ENCODE measurements around the gene NOD1.
A peak's percentile ranks its signal among the peaks of the same experiment; 100 is the strongest.

The NOD1 gene

DNA sequence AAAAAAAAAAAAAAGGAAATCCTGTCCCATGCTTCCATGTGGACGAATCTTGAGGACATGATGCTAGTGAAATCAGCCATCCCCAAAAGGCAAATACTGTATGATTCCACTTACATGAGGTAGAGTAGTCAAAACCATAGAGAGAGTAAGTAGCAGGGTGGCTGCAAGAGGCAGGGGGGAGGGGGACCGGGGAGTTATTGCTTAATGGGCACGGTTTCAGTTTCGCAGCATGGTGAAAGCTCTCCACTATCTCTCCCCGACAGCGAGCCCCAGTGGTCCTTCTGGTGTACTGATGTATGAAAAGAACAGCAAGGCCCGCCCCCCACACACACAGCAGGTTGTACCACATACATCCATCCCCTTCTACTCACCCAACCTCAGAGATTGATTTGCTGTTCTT is 32.8 kb downstream of the NOD1 start:
- Histone ChIP-seq H3K4me2 (peak overlapping the region; percentile 15; the same call in 1 of the 2 replicates), H2AFZ (ENCODE audit: low read depth) (no peak overlapping the region), H4K20me1 (ENCODE audit: insufficient read depth) (no peaks in the 10 kb centered on the region), H3K9ac (no peak overlapping the region), H3K79me2 (ENCODE audit: insufficient read depth, low read depth) (no peaks in the 10 kb centered on the region), H3K36me3 (ENCODE audit: insufficient read depth) (no peaks in the 10 kb centered on the region), H3K27ac (no peak overlapping the region), H3K27me3 (ENCODE audit: insufficient read depth, low read depth) (no peaks in the 10 kb centered on the region), H3K4me1 (ENCODE audit: low read depth, poor library complexity, severe bottlenecking) (peaks cover 12% of the 10 kb centered on the region), H3K4me3 (IDR thresholded peaks at IDR 0.05; ENCODE audit: insufficient read depth, low read depth, low read length) (no peak overlapping the region)
- TF ChIP-seq, protein P1, sequence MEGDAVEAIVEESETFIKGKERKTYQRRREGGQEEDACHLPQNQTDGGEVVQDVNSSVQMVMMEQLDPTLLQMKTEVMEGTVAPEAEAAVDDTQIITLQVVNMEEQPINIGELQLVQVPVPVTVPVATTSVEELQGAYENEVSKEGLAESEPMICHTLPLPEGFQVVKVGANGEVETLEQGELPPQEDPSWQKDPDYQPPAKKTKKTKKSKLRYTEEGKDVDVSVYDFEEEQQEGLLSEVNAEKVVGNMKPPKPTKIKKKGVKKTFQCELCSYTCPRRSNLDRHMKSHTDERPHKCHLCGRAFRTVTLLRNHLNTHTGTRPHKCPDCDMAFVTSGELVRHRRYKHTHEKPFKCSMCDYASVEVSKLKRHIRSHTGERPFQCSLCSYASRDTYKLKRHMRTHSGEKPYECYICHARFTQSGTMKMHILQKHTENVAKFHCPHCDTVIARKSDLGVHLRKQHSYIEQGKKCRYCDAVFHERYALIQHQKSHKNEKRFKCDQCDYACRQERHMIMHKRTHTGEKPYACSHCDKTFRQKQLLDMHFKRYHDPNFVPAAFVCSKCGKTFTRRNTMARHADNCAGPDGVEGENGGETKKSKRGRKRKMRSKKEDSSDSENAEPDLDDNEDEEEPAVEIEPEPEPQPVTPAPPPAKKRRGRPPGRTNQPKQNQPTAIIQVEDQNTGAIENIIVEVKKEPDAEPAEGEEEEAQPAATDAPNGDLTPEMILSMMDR (conservative IDR thresholded peaks at IDR 0.05; ENCODE audit: low read depth, low read length), result peak; percentile 59

DNA sequence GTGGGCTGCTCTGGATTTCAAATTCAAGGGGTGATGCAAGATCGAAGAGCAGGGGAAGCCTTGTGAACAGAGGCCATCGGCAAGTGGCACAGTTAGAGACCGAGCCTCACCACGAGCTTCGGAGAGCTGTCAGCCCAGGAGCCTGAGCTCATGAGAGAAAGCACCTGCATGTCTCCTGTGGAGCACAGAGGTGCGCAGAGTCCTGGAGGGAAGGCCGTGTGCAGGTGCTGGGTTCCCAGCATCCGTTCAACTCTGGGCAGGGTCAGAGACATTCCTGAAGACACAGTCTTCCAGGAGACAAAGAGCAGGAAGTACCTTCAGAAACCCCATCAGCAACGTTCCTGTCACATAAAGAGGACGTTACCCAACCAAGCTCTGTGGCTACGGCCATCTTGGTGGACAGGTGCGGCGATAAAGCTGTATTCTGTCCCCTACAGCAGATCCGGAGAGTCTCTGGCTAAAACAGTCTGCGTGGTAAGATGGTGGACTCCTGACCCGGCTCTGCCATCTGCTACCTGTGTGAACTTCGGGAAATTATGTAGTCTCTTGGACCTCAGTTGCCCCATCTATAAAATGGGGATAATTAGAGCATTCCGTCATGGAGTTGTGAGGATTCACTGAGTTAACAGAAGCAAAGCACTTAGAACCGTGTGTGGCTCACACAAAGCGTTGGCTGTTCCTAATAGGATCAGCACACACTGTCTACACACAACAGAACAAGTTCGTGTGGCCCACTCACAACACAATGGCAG is 40.6 kb downstream of the NOD1 start:
- Histone ChIP-seq H3K36me3 (ENCODE audit: insufficient read depth) (no peaks in the 10 kb centered on the region), H3K9ac (no peak overlapping the region), H3K27ac (no peak overlapping the region), H3K4me2 (no peak overlapping the region), H3K27me3 (ENCODE audit: insufficient read depth, low read depth) (no peaks in the 10 kb centered on the region), H4K20me1 (ENCODE audit: insufficient read depth) (no peaks in the 10 kb centered on the region), H3K4me1 (ENCODE audit: low read depth, poor library complexity, severe bottlenecking) (peaks cover 5% of the 10 kb centered on the region), H2AFZ (ENCODE audit: low read depth) (no peak overlapping the region), H3K79me2 (ENCODE audit: insufficient read depth, low read depth) (no peaks in the 10 kb centered on the region), H3K4me3 (IDR thresholded peaks at IDR 0.05; ENCODE audit: insufficient read depth, low read depth, low read length) (no peak overlapping the region)
- TF ChIP-seq, protein P1 (conservative IDR thresholded peaks at IDR 0.05; ENCODE audit: low read depth, low read length), result no peak

DNA sequence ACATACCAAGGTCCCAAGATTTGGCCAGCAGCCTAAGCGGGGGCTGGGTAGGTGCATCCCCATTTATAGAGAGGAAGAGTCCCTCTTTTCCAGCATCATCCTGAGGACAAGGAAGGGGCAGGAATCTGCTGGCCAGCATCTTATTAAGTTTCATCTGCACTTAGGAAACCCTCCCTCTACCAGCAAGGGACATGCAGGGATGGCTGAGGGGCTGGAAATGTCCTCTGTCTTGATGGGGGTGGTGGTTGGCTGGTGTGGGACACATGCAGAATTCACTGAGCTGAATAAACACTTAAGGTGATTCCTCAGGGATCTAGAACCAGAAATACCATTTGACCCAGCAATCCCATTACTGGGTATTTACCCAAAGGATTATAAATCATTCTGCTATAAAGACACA is 42.1 kb downstream of the NOD1 start:
- Histone ChIP-seq H3K4me1 (ENCODE audit: low read depth, poor library complexity, severe bottlenecking) (peaks cover 5% of the 10 kb centered on the region), H4K20me1 (ENCODE audit: insufficient read depth) (no peaks in the 10 kb centered on the region), H3K79me2 (ENCODE audit: insufficient read depth, low read depth) (no peaks in the 10 kb centered on the region), H2AFZ (ENCODE audit: low read depth) (no peak overlapping the region), H3K27ac (no peak overlapping the region), H3K4me2 (no peak overlapping the region), H3K4me3 (IDR thresholded peaks at IDR 0.05; ENCODE audit: insufficient read depth, low read depth, low read length) (no peak overlapping the region), H3K27me3 (ENCODE audit: insufficient read depth, low read depth) (no peaks in the 10 kb centered on the region), H3K36me3 (ENCODE audit: insufficient read depth) (no peaks in the 10 kb centered on the region), H3K9ac (no peak overlapping the region)
- TF ChIP-seq, protein P1 (conservative IDR thresholded peaks at IDR 0.05; ENCODE audit: low read depth, low read length), result no peak

DNA sequence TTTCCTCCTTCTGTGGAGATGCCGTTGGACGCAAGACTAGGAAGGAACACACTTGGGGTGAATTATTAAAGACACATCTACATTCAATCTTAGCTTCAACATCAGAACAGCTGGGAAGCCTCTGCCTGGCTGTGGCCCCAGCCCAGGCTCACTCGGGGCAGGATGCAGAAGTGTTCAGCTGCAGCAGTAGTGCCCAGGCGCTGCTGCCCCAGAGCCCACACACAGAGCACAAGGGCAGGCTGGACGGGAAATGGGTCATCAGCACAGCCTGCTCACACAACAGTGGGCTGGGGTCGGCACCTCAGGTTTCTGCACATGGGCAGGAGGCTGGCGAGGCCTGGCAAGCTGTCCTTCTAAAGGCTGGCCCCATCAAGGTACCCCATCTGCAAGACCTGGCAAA is 42.5 kb downstream of the NOD1 start:
- Histone ChIP-seq H3K36me3 (ENCODE audit: insufficient read depth) (no peaks in the 10 kb centered on the region), H3K79me2 (ENCODE audit: insufficient read depth, low read depth) (no peaks in the 10 kb centered on the region), H3K4me2 (no peak overlapping the region), H3K4me3 (IDR thresholded peaks at IDR 0.05; ENCODE audit: insufficient read depth, low read depth, low read length) (no peak overlapping the region), H3K27me3 (ENCODE audit: insufficient read depth, low read depth) (no peaks in the 10 kb centered on the region), H3K9ac (no peak overlapping the region), H4K20me1 (ENCODE audit: insufficient read depth) (no peaks in the 10 kb centered on the region), H3K27ac (no peak overlapping the region), H2AFZ (ENCODE audit: low read depth) (no peak overlapping the region), H3K4me1 (ENCODE audit: low read depth, poor library complexity, severe bottlenecking) (peaks cover 10% of the 10 kb centered on the region)
- TF ChIP-seq, protein P1 (conservative IDR thresholded peaks at IDR 0.05; ENCODE audit: low read depth, low read length), result no peak
